Trophoblast cell (in vitro differentiated cells and primary cell): ENCODE data around the gene NDRG3.

Source experiments
- DNase-seq, 2 donors: peaks; one replicate each; pipeline ENCODE4 v3.0.0-alpha.2; 2016
- H2AFZ ChIP-seq: 2 replicates; pipeline ENCODE4 v1.6.1; 2013; ENCODE audit warnings: low read length, moderate library complexity, mild to moderate bottlenecking; ENCODE audit not compliant: insufficient read depth, poor library complexity
- H2AK5ac ChIP-seq: 2 replicates; pipeline ENCODE4 v1.6.1; 2013; ENCODE audit warnings: mild to moderate bottlenecking, low read length
- H2BK120ac ChIP-seq: 2 replicates; pipeline ENCODE4 v1.6.1; 2013; ENCODE audit warnings: low read length, mild to moderate bottlenecking, moderate library complexity; ENCODE audit not compliant: insufficient read depth, poor library complexity
- H2BK12ac ChIP-seq: 2 replicates; pipeline ENCODE4 v1.6.1; 2013; ENCODE audit warnings: mild to moderate bottlenecking, low read length, moderate library complexity
- H2BK5ac ChIP-seq: 2 replicates; pipeline ENCODE4 v1.6.1; 2013; ENCODE audit warnings: low read length, low read depth, moderate library complexity, mild to moderate bottlenecking; ENCODE audit not compliant: poor library complexity
- H3K14ac ChIP-seq: 2 replicates; pipeline ENCODE4 v1.6.1; 2013; ENCODE audit warnings: mild to moderate bottlenecking, low read length
- H3K18ac ChIP-seq: 2 replicates; pipeline ENCODE4 v1.6.1; 2013; ENCODE audit warnings: mild to moderate bottlenecking, low read length
- H3K23ac ChIP-seq: 2 replicates; pipeline ENCODE4 v1.6.1; 2013; ENCODE audit warnings: low read length
- H3K27ac ChIP-seq: 2 replicates; pipeline ENCODE4 v1.5.1; 2013; ENCODE audit warnings: low read depth, mild to moderate bottlenecking, inconsistent platforms, low read length, moderate library complexity
- H3K27me3 ChIP-seq: 2 replicates; pipeline ENCODE4 v1.6.1; 2013; ENCODE audit warnings: inconsistent platforms, mild to moderate bottlenecking, low read length, moderate library complexity; ENCODE audit not compliant: insufficient read depth
- H3K36me3 ChIP-seq, 2 experiments: 1 replicate in 1 of 2; 2 replicates in 1 of 2; pipeline ENCODE4 v1.6.1; 2013; ENCODE audit warnings: low read length in 2 of 2, mild to moderate bottlenecking in 2 of 2, moderate library complexity in 1 of 2; ENCODE audit not compliant: insufficient read depth in 2 of 2, control insufficient read depth in 1 of 2
- H3K4ac ChIP-seq: 2 replicates; pipeline ENCODE4 v1.6.1; 2013; ENCODE audit warnings: low read depth, mild to moderate bottlenecking, low read length, moderate library complexity
- H3K4me1 ChIP-seq, 2 experiments: 1 replicate in 1 of 2; 2 replicates in 1 of 2; pipeline ENCODE4 v1.6.1; 2013; ENCODE audit warnings: low read length in 2 of 2, mild to moderate bottlenecking in 2 of 2, moderate library complexity in 1 of 2; ENCODE audit not compliant: insufficient read depth in 2 of 2, control insufficient read depth in 1 of 2
- H3K4me2 ChIP-seq: 2 replicates; pipeline ENCODE4 v1.6.1; 2013; ENCODE audit warnings: inconsistent platforms, mild to moderate bottlenecking, low read length, moderate library complexity
- H3K4me3 ChIP-seq: 2 replicates; pipeline ENCODE4 v1.5.1; 2013; ENCODE audit warnings: mild to moderate bottlenecking, low read depth, low read length, inconsistent platforms
- H3K79me1 ChIP-seq: one replicate; pipeline ENCODE4 v1.6.1; 2013; ENCODE audit warnings: low read length
- H3K79me2 ChIP-seq: 2 replicates; pipeline ENCODE4 v1.6.1; 2013; ENCODE audit warnings: low read length, mild to moderate bottlenecking; ENCODE audit not compliant: control insufficient read depth, insufficient read depth, poor library complexity
- H3K9ac ChIP-seq: 2 replicates; pipeline ENCODE4 v1.6.1; 2013; ENCODE audit warnings: mild to moderate bottlenecking, low read length
- H3K9me3 ChIP-seq: 2 replicates; pipeline ENCODE4 v1.6.1; 2013; ENCODE audit warnings: low read depth, mild to moderate bottlenecking, control low read depth, inconsistent platforms, low read length; ENCODE audit not compliant: insufficient read depth
- H4K12ac ChIP-seq: 2 replicates; pipeline ENCODE4 v1.6.1; 2013; ENCODE audit warnings: low read depth, mild to moderate bottlenecking, low read length, moderate library complexity
- H4K8ac ChIP-seq: 2 replicates; pipeline ENCODE4 v1.6.1; 2013; ENCODE audit warnings: low read depth, mild to moderate bottlenecking, low read length, moderate library complexity
- H4K91ac ChIP-seq: one replicate; pipeline ENCODE4 v1.6.1; 2013; ENCODE audit warnings: low read depth, mild to moderate bottlenecking, low read length, moderate library complexity
- WGBS: extraction: QIAGEN DNeasy Blood & Tissue Kit; methylation state at CpG from one replicate; pipeline ENCODE4 v1.1.7; 2013; ENCODE audit warnings: missing lambda C conversion rate; ENCODE audit not compliant: insufficient read length, insufficient coverage; ENCODE audit errors: extremely low coverage; 5-methylcytosine and 5-hydroxymethylcytosine counted together

Gene NDRG3

GRCh38 chr20:36688630-36689029 lies 57.3 kb downstream of the NDRG3 start:
- Histone ChIP-seq H2BK5ac (no peak overlapping the region), H3K79me2 (no peaks in the 10 kb centered on the region), H4K12ac (no peak overlapping the region), H3K9me3 (no peaks in the 10 kb centered on the region), H3K36me3 (peaks cover 0 to 2% of the 10 kb centered on the region in 2 experiments), H2AK5ac (no peak overlapping the region), H4K8ac (no peak overlapping the region), H2AFZ (no peak overlapping the region), H3K23ac (no peak overlapping the region), H3K4ac (no peak overlapping the region), H3K27ac (no peak overlapping the region), H3K4me1 (no peaks in the 10 kb centered on the region), H4K91ac (no peak overlapping the region), H3K4me2 (no peak overlapping the region), H3K18ac (no peak overlapping the region), H3K14ac (no peak overlapping the region), H2BK12ac (no peak overlapping the region), H3K4me3 (no peak overlapping the region), H3K9ac (no peak overlapping the region), H3K27me3 (no peaks in the 10 kb centered on the region), H2BK120ac (no peak overlapping the region), H3K79me1 (no peaks in the 10 kb centered on the region)
- no peak for DNase-seq
- WGBS = no CpG with 5 or more reads among the region's 7 CpGs

GRCh38 chr20:36687850-36688249 lies 58.0 kb downstream of the NDRG3 start:
- no CpG with 5 or more reads among the region's 3 CpGs for WGBS
- H3K4me1 ChIP-seq = no peaks in the 10 kb centered on the region
- H3K27ac ChIP-seq = no peak overlapping the region
- H3K9ac ChIP-seq = no peak overlapping the region
- no peak overlapping the region for H2BK5ac ChIP-seq
- no peak overlapping the region for H4K91ac ChIP-seq
- no peak overlapping the region for H4K8ac ChIP-seq
- no peak overlapping the region for H3K18ac ChIP-seq
- H3K4ac ChIP-seq = no peak overlapping the region
- DNase-seq = no peak
- peaks cover 0 to 2% of the 10 kb centered on the region in 2 experiments for H3K36me3 ChIP-seq
- no peak overlapping the region for H2AFZ ChIP-seq
- no peak overlapping the region for H4K12ac ChIP-seq
- no peak overlapping the region for H2BK120ac ChIP-seq
- no peak overlapping the region for H3K4me3 ChIP-seq
- H3K23ac ChIP-seq = no peak overlapping the region
- no peaks in the 10 kb centered on the region for H3K79me1 ChIP-seq
- H2AK5ac ChIP-seq = no peak overlapping the region
- no peak overlapping the region for H3K14ac ChIP-seq
- H3K79me2 ChIP-seq = no peaks in the 10 kb centered on the region
- H3K9me3 ChIP-seq = no peaks in the 10 kb centered on the region
- H2BK12ac ChIP-seq = no peak overlapping the region
- no peak overlapping the region for H3K4me2 ChIP-seq
- no peaks in the 10 kb centered on the region for H3K27me3 ChIP-seq

GRCh38 chr20:36686944-36687343 lies 58.9 kb downstream of the NDRG3 start:
- H2BK5ac ChIP-seq = no peak overlapping the region

GRCh38 chr20:36686504-36686903 lies 59.4 kb downstream of the NDRG3 start:
- Histone ChIP-seq H3K4me2 (no peak overlapping the region), H2BK120ac (no peak overlapping the region), H4K91ac (no peak overlapping the region), H3K27me3 (no peaks in the 10 kb centered on the region), H3K9ac (no peak overlapping the region), H3K14ac (no peak overlapping the region), H3K36me3 (peaks cover 0 to 2% of the 10 kb centered on the region in 2 experiments), H2AK5ac (no peak overlapping the region), H3K23ac (no peak overlapping the region), H3K4ac (no peak overlapping the region), H4K8ac (no peak overlapping the region), H3K27ac (no peak overlapping the region), H2AFZ (no peak overlapping the region), H3K4me1 (no peaks in the 10 kb centered on the region), H3K79me1 (no peaks in the 10 kb centered on the region), H3K4me3 (no peak overlapping the region), H2BK12ac (no peak overlapping the region), H3K9me3 (no peaks in the 10 kb centered on the region), H3K79me2 (no peaks in the 10 kb centered on the region), H4K12ac (no peak overlapping the region), H3K18ac (no peak overlapping the region), H2BK5ac (no peak overlapping the region)
- no CpG with 5 or more reads among the region's 2 CpGs for WGBS
- peak in 1 of 2 donors; percentile 6 for DNase-seq

More at GRCh38 chr20:36686944-36687343, 58.9 kb downstream of the NDRG3 start:
- Histone ChIP-seq H3K14ac (no peak overlapping the region), H4K8ac (no peak overlapping the region), H3K79me1 (no peaks in the 10 kb centered on the region), H3K4me1 (no peaks in the 10 kb centered on the region), H4K91ac (no peak overlapping the region), H3K23ac (no peak overlapping the region), H3K9ac (no peak overlapping the region), H3K4me2 (no peak overlapping the region), H2BK12ac (no peak overlapping the region), H3K79me2 (no peaks in the 10 kb centered on the region), H3K9me3 (no peaks in the 10 kb centered on the region), H2BK120ac (no peak overlapping the region), H3K4me3 (no peak overlapping the region), H2AFZ (no peak overlapping the region), H3K36me3 (peaks cover 0 to 2% of the 10 kb centered on the region in 2 experiments), H4K12ac (no peak overlapping the region), H3K4ac (no peak overlapping the region), H3K27ac (no peak overlapping the region), H3K27me3 (no peaks in the 10 kb centered on the region), H3K18ac (no peak overlapping the region), H2AK5ac (no peak overlapping the region)
- peak in 1 of 2 donors; percentile 8 for DNase-seq
- no CpG with 5 or more reads among the region's 4 CpGs for WGBS
